Trophoblast cell (in vitro differentiated cells and primary cell): Measurements from ENCODE around the gene MYO16.

Experiments
- DNase-seq, 2 donors: peaks; one replicate each; pipeline ENCODE4 v3.0.0-alpha.2; 2016
- H2AFZ ChIP-seq: 2 replicates; pipeline ENCODE4 v1.6.1; 2013; ENCODE audit warnings: low read length, moderate library complexity, mild to moderate bottlenecking; ENCODE audit not compliant: insufficient read depth, poor library complexity
- H2AK5ac ChIP-seq: 2 replicates; pipeline ENCODE4 v1.6.1; 2013; ENCODE audit warnings: mild to moderate bottlenecking, low read length
- H2BK120ac ChIP-seq: 2 replicates; pipeline ENCODE4 v1.6.1; 2013; ENCODE audit warnings: low read length, mild to moderate bottlenecking, moderate library complexity; ENCODE audit not compliant: insufficient read depth, poor library complexity
- H2BK12ac ChIP-seq: 2 replicates; pipeline ENCODE4 v1.6.1; 2013; ENCODE audit warnings: mild to moderate bottlenecking, low read length, moderate library complexity
- H2BK5ac ChIP-seq: 2 replicates; pipeline ENCODE4 v1.6.1; 2013; ENCODE audit warnings: low read length, low read depth, moderate library complexity, mild to moderate bottlenecking; ENCODE audit not compliant: poor library complexity
- H3K14ac ChIP-seq: 2 replicates; pipeline ENCODE4 v1.6.1; 2013; ENCODE audit warnings: mild to moderate bottlenecking, low read length
- H3K18ac ChIP-seq: 2 replicates; pipeline ENCODE4 v1.6.1; 2013; ENCODE audit warnings: mild to moderate bottlenecking, low read length
- H3K23ac ChIP-seq: 2 replicates; pipeline ENCODE4 v1.6.1; 2013; ENCODE audit warnings: low read length
- H3K27ac ChIP-seq: 2 replicates; pipeline ENCODE4 v1.5.1; 2013; ENCODE audit warnings: low read depth, mild to moderate bottlenecking, inconsistent platforms, low read length, moderate library complexity
- H3K27me3 ChIP-seq: 2 replicates; pipeline ENCODE4 v1.6.1; 2013; ENCODE audit warnings: inconsistent platforms, mild to moderate bottlenecking, low read length, moderate library complexity; ENCODE audit not compliant: insufficient read depth
- H3K36me3 ChIP-seq, 2 experiments: 1 replicate in 1 of 2; 2 replicates in 1 of 2; pipeline ENCODE4 v1.6.1; 2013; ENCODE audit warnings: low read length in 2 of 2, mild to moderate bottlenecking in 2 of 2, moderate library complexity in 1 of 2; ENCODE audit not compliant: insufficient read depth in 2 of 2, control insufficient read depth in 1 of 2
- H3K4ac ChIP-seq: 2 replicates; pipeline ENCODE4 v1.6.1; 2013; ENCODE audit warnings: low read depth, mild to moderate bottlenecking, low read length, moderate library complexity
- H3K4me1 ChIP-seq, 2 experiments: 1 replicate in 1 of 2; 2 replicates in 1 of 2; pipeline ENCODE4 v1.6.1; 2013; ENCODE audit warnings: low read length in 2 of 2, mild to moderate bottlenecking in 2 of 2, moderate library complexity in 1 of 2; ENCODE audit not compliant: insufficient read depth in 2 of 2, control insufficient read depth in 1 of 2
- H3K4me2 ChIP-seq: 2 replicates; pipeline ENCODE4 v1.6.1; 2013; ENCODE audit warnings: inconsistent platforms, mild to moderate bottlenecking, low read length, moderate library complexity
- H3K4me3 ChIP-seq: 2 replicates; pipeline ENCODE4 v1.5.1; 2013; ENCODE audit warnings: mild to moderate bottlenecking, low read depth, low read length, inconsistent platforms
- H3K79me1 ChIP-seq: one replicate; pipeline ENCODE4 v1.6.1; 2013; ENCODE audit warnings: low read length
- H3K79me2 ChIP-seq: 2 replicates; pipeline ENCODE4 v1.6.1; 2013; ENCODE audit warnings: low read length, mild to moderate bottlenecking; ENCODE audit not compliant: control insufficient read depth, insufficient read depth, poor library complexity
- H3K9ac ChIP-seq: 2 replicates; pipeline ENCODE4 v1.6.1; 2013; ENCODE audit warnings: mild to moderate bottlenecking, low read length
- H3K9me3 ChIP-seq: 2 replicates; pipeline ENCODE4 v1.6.1; 2013; ENCODE audit warnings: low read depth, mild to moderate bottlenecking, control low read depth, inconsistent platforms, low read length; ENCODE audit not compliant: insufficient read depth
- H4K12ac ChIP-seq: 2 replicates; pipeline ENCODE4 v1.6.1; 2013; ENCODE audit warnings: low read depth, mild to moderate bottlenecking, low read length, moderate library complexity
- H4K8ac ChIP-seq: 2 replicates; pipeline ENCODE4 v1.6.1; 2013; ENCODE audit warnings: low read depth, mild to moderate bottlenecking, low read length, moderate library complexity
- H4K91ac ChIP-seq: one replicate; pipeline ENCODE4 v1.6.1; 2013; ENCODE audit warnings: low read depth, mild to moderate bottlenecking, low read length, moderate library complexity
- WGBS: extraction: QIAGEN DNeasy Blood & Tissue Kit; methylation state at CpG from one replicate; pipeline ENCODE4 v1.1.7; 2013; ENCODE audit warnings: missing lambda C conversion rate; ENCODE audit not compliant: insufficient read length, insufficient coverage; ENCODE audit errors: extremely low coverage; 5-methylcytosine and 5-hydroxymethylcytosine counted together

MYO16 gene

DNA sequence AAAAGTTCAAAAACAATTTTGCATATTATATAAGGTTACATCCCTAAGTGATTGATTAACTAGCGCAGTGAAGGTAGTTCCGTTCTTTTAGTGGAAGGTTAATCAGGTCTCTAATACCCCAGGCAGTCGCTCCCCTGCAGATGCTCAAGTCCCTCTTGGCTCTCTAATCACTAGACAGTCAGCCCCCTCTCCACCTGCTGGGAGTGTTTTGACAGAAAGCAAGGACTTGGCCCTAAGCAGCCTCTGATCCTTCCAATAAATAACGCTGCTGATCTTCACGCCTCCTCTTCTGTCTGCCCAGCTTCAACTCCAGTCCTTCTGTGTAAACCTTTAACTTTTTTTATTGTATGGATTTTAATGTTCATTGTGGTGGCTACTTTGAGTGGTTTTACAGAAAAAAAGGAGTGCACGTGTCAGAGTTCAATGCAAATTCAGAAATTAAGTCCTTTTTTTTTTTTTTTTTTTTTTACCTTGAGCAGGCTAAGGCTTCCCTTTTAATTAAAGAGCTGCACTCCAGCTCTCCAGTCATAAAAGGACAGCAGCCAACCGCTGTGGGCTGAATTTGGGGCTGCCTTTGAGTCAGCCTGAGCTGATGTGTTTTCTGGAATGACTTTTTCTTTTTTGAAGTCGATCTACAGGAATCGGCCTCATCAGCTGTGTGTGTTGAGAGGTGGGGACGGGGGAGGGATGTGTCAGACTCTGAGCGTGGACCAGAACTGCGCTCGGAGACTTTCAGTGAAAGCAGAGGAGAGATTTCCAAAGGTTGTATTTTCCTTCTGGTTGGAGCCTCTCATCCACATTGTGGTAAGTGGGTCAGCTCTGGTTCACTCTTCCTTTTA, 33.8 kb upstream of the MYO16 start:
- Histone ChIP-seq H3K9ac (no peak overlapping the region), H3K79me1 (no peaks in the 10 kb centered on the region), H2AFZ (no peak overlapping the region), H3K4me2 (no peak overlapping the region), H2BK5ac (no peak overlapping the region), H4K12ac (no peak overlapping the region), H2BK12ac (no peak overlapping the region), H3K4me3 (no peak overlapping the region), H3K79me2 (no peaks in the 10 kb centered on the region), H2BK120ac (no peak overlapping the region), H3K9me3 (no peaks in the 10 kb centered on the region), H4K91ac (no peak overlapping the region), H3K27me3 (no peaks in the 10 kb centered on the region), H4K8ac (no peak overlapping the region), H2AK5ac (no peak overlapping the region), H3K18ac (no peak overlapping the region), H3K14ac (no peak overlapping the region), H3K27ac (no peak overlapping the region), H3K36me3 (no peaks in the 10 kb centered on the region), H3K4me1 (no peaks in the 10 kb centered on the region), H3K23ac (no peak overlapping the region), H3K4ac (no peak overlapping the region)
- no CpG with 5 or more reads among the region's 13 CpGs for WGBS
- no peak for DNase-seq

DNA sequence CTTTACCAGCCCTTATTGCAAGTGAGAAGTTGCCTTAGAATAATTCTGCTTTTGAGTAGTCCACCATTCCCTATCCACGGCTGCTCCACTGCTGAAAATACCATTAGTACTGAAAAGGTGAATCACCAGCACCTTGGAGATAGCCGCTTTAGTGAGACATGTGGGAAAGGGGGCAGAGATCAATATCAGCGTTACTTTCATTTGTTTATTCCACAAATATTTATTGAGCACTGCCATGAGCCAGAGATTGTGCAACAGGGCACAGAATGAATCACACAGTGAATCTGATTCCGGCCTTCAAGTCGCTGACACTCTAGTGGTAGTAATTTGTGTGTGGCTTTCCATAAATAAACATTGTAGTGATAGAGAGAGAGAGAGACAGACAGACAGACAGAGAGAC, 31.5 kb upstream of the MYO16 start:
- Histone ChIP-seq H2BK120ac (no peak overlapping the region), H3K4me1 (no peaks in the 10 kb centered on the region), H3K9me3 (no peaks in the 10 kb centered on the region), H2AFZ (no peak overlapping the region), H2BK12ac (no peak overlapping the region), H4K91ac (no peak overlapping the region), H3K4ac (no peak overlapping the region), H3K14ac (no peak overlapping the region), H2AK5ac (no peak overlapping the region), H3K79me1 (no peaks in the 10 kb centered on the region), H3K27me3 (no peaks in the 10 kb centered on the region), H3K23ac (no peak overlapping the region), H3K36me3 (no peaks in the 10 kb centered on the region), H3K18ac (no peak overlapping the region), H3K79me2 (no peaks in the 10 kb centered on the region), H3K4me3 (no peak overlapping the region), H3K4me2 (no peak overlapping the region), H3K9ac (no peak overlapping the region), H3K27ac (no peak overlapping the region), H4K8ac (no peak overlapping the region), H4K12ac (no peak overlapping the region), H2BK5ac (no peak overlapping the region)
- WGBS: no CpG with 5 or more reads among the region's 5 CpGs
- DNase-seq: peak; percentile 54 to 71

DNA sequence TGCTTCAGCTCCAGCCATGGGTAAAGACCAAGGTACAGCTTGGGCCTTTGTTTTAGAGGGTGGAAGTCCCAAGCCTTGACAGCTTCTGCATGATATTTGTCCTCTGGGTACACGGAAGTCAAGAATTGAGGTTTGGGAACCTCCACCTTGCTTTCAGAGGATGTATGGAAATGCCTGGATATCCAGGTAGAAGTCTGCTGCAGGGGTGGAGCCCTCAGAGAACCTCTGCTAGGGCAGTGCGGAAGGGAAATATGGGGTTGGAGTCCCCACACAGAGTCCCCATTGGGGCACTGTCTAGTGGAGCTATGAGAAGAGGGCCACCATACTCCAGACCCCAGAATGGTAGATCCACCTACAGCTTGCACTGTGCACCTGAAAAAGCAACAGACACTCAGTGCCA, 23.0 kb upstream of the MYO16 start:
- H2AFZ ChIP-seq: no peak overlapping the region
- H3K27ac ChIP-seq: no peak overlapping the region
- H3K36me3 ChIP-seq: no peaks in the 10 kb centered on the region
- H3K4me3 ChIP-seq: no peak overlapping the region
- no CpG with 5 or more reads among the region's 2 CpGs for WGBS
- no peak overlapping the region for H4K8ac ChIP-seq
- H3K79me1 ChIP-seq: no peaks in the 10 kb centered on the region
- H3K14ac ChIP-seq: no peak overlapping the region
- H3K23ac ChIP-seq: no peak overlapping the region
- H3K18ac ChIP-seq: no peak overlapping the region
- no peak for DNase-seq
- H3K4ac ChIP-seq: no peak overlapping the region
- no peak overlapping the region for H3K4me2 ChIP-seq
- H2BK12ac ChIP-seq: no peak overlapping the region
- no peak overlapping the region for H2AK5ac ChIP-seq
- no peaks in the 10 kb centered on the region for H3K27me3 ChIP-seq
- H3K9ac ChIP-seq: no peak overlapping the region
- no peak overlapping the region for H2BK5ac ChIP-seq
- no peak overlapping the region for H4K12ac ChIP-seq
- peaks cover 8% of the 10 kb centered on the region for H3K9me3 ChIP-seq
- no peak overlapping the region for H2BK120ac ChIP-seq
- H3K4me1 ChIP-seq: no peaks in the 10 kb centered on the region
- H4K91ac ChIP-seq: no peak overlapping the region
- no peaks in the 10 kb centered on the region for H3K79me2 ChIP-seq

DNA sequence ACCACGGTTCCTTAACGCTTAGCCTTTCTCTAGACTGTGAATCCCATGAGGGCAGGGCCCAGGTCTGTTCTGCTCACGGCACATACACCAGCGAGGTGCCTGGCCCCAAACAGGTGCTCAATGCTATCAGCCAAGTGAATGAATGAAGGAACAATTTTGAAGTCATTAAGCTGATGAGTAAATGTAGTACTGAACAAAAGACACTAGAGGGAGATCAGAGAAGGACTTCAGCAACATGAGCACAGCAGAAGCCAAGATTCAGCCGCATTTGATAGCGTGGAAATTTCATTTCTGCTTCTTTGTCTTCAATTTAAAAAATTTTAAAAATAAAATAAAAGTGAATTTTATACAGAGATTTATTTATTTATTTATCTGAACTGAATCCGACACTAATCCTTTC, 20.1 kb upstream of the MYO16 start:
- WGBS: no CpG with 5 or more reads among the region's 7 CpGs
- no peak overlapping the region for H3K18ac ChIP-seq
- no peak overlapping the region for H3K9ac ChIP-seq
- no peak overlapping the region for H3K4me3 ChIP-seq
- H4K12ac ChIP-seq: no peak overlapping the region
- peak in 1 of 2 donors; percentile 46 for DNase-seq
- no peak overlapping the region for H3K27ac ChIP-seq
- H4K91ac ChIP-seq: no peak overlapping the region
- H2BK12ac ChIP-seq: no peak overlapping the region
- no peaks in the 10 kb centered on the region for H3K36me3 ChIP-seq
- no peak overlapping the region for H3K4me2 ChIP-seq
- H4K8ac ChIP-seq: no peak overlapping the region
- H2BK120ac ChIP-seq: no peak overlapping the region
- no peak overlapping the region for H2AFZ ChIP-seq
- no peak overlapping the region for H2BK5ac ChIP-seq
- H3K79me1 ChIP-seq: no peaks in the 10 kb centered on the region
- H2AK5ac ChIP-seq: no peak overlapping the region
- peaks cover 8% of the 10 kb centered on the region for H3K9me3 ChIP-seq
- H3K4me1 ChIP-seq: no peaks in the 10 kb centered on the region
- H3K27me3 ChIP-seq: no peaks in the 10 kb centered on the region
- H3K4ac ChIP-seq: no peak overlapping the region
- H3K79me2 ChIP-seq: no peaks in the 10 kb centered on the region
- H3K23ac ChIP-seq: no peak overlapping the region
- no peak overlapping the region for H3K14ac ChIP-seq
